HepG2 (cell line): ENCODE measurements around the gene ONECUT1. TPM values are rescaled to one million over a fixed set of nuclear protein-coding genes. Genes with fewer than 3 reads are reported as not detected.

ENCODE experiments used
- ARID4A ChIP-seq: sonication (generic); formaldehyde crosslinking; IDR thresholded peaks from 2 replicates; pipeline ENCODE4 v1.5.0; 2020; ENCODE audit warnings: mild to moderate bottlenecking, missing genetic modification reagents, borderline replicate concordance
- CEBPZ ChIP-seq: IDR thresholded peaks from 2 replicates; pipeline ENCODE4 v1.6.1; 2012; ENCODE audit warnings: low read length, improper control_type of control experiment
- CSRNP1 ChIP-seq: sonication (generic); formaldehyde crosslinking; IDR thresholded peaks from 2 replicates; pipeline ENCODE4 v1.8.1; 2023; ENCODE audit warnings: mild to moderate bottlenecking, missing genetic modification reagents
- GPBP1L1 ChIP-seq: sonication (generic); formaldehyde crosslinking; IDR thresholded peaks from 2 replicates; pipeline ENCODE4 v1.5.0; 2020; ENCODE audit warnings: mild to moderate bottlenecking, missing genetic modification reagents
- MED1 ChIP-seq: sonication (generic); formaldehyde crosslinking; IDR thresholded peaks from 2 replicates; pipeline ENCODE4 v1.4.0; 2020; ENCODE audit warnings: missing genetic modification reagents
- NCOA2 ChIP-seq: sonication (generic); formaldehyde crosslinking; IDR thresholded peaks from 2 replicates; pipeline ENCODE4 v1.8.0; 2022; ENCODE audit warnings: inconsistent platforms
- NFRKB ChIP-seq: fragments of 450-650 bp; IDR thresholded peaks from 2 replicates; pipeline ENCODE4 v1.6.1; 2017
- POLR2A ChIP-seq, 2 experiments: IDR thresholded peaks; 2 replicates each; pipeline ENCODE4 v1.6.1; 2011; ENCODE audit warnings: low read depth in 2 of 2, low read length in 2 of 2, mild to moderate bottlenecking in 1 of 2, moderate library complexity in 1 of 2; ENCODE audit not compliant: insufficient read depth in 1 of 2
- RBAK ChIP-seq: sonication (generic); formaldehyde crosslinking; IDR thresholded peaks from 2 replicates; pipeline ENCODE4 v1.5.1; 2020; ENCODE audit warnings: mild to moderate bottlenecking, missing genetic modification reagents
- RORA ChIP-seq: sonication (generic); formaldehyde crosslinking; IDR thresholded peaks from 2 replicates; pipeline ENCODE4 v1.5.0; 2020; ENCODE audit warnings: mild to moderate bottlenecking, missing genetic modification reagents, moderate library complexity
- SIN3B ChIP-seq: fragments of 150-350 bp; IDR thresholded peaks from 2 replicates; pipeline ENCODE4 v1.6.1; 2014; ENCODE audit warnings: low read length
- SMAD3 ChIP-seq: sonication (generic); formaldehyde crosslinking; IDR thresholded peaks from 2 replicates; pipeline ENCODE4 v1.4.0; 2020; ENCODE audit warnings: missing genetic modification reagents
- SMAD9 ChIP-seq: sonication (generic); formaldehyde crosslinking; IDR thresholded peaks from 2 replicates; pipeline ENCODE4 v1.5.1; 2020; ENCODE audit warnings: mild to moderate bottlenecking, missing genetic modification reagents
- SNAPC5 ChIP-seq: sonication (generic); formaldehyde crosslinking; IDR thresholded peaks from 2 replicates; pipeline ENCODE4 v1.8.1; 2023; ENCODE audit warnings: mild to moderate bottlenecking, missing genetic modification reagents, borderline replicate concordance
- ZNF207 ChIP-seq: fragments of 450-650 bp; IDR thresholded peaks from 2 replicates; pipeline ENCODE4 v1.6.1; 2016; ENCODE audit warnings: antibody characterized with exemption, borderline replicate concordance
- ZNF383 ChIP-seq: sonication (generic); formaldehyde crosslinking; IDR thresholded peaks from 2 replicates; pipeline ENCODE4 v1.4.0; 2020; ENCODE audit warnings: missing genetic modification reagents, mild to moderate bottlenecking, borderline replicate concordance
- ZNF451 ChIP-seq: sonication (generic); formaldehyde crosslinking; IDR thresholded peaks from 2 replicates; pipeline ENCODE4 v1.5.0; 2020; ENCODE audit warnings: mild to moderate bottlenecking, missing genetic modification reagents
- ZNF710 ChIP-seq: sonication (generic); formaldehyde crosslinking; IDR thresholded peaks from 2 replicates; pipeline ENCODE4 v1.5.0; 2020; ENCODE audit warnings: mild to moderate bottlenecking, missing genetic modification reagents, borderline replicate concordance
- polyA plus RNA-seq, 8 experiments: library from polyadenylated mRNA; depleted of rRNA in 3 of 8; stranded (reverse) in 7 of 8; unstranded in 1 of 8; fragments of >200 nt; fragmentation: Illumina TruSeq in 4 of 8; extraction: Trizol in 4 of 8; gene quantifications; 2 replicates each; pipeline versions ENCODE4 v1.2.1 to v1.2.3, GENCODE V29; 2011 to 2016; ENCODE audit warnings: low read depth in 4 of 8, missing spikeins in 1 of 8, mixed read lengths in 1 of 8; ENCODE audit not compliant: insufficient read depth in 1 of 8
- total RNA-seq, 5 experiments: library from RNA; depleted of rRNA; stranded (reverse); fragments of >200 nt; fragmentation: Illumina TruSeq; extraction: Trizol; gene quantifications; 2 replicates each; pipeline ENCODE4 v1.2.3, GENCODE V29; 2016; ENCODE audit warnings: low read depth in 1 of 5

ONECUT1 gene
- total and polyA plus RNA-seq, 2 of the 13 experiments (the other 11 are each of a cell fraction or from before 2014, with no cell fraction given): 3.5 to 9.1 TPM

- peak; percentile 18; the same call in 1 of the 2 replicates for TF ChIP-seq ARID4A (CRISPR knock-in tag)
- no peak for TF ChIP-seq NCOA2 (CRISPR knock-in tag)
- no peak for TF ChIP-seq ZNF710
- no peak for TF ChIP-seq ZNF451 (CRISPR knock-in tag)
- TF ChIP-seq SMAD3 (CRISPR knock-in tag): 0 out of 2 replicates have a peak, but pooled peaks have one; percentile 12
- TF ChIP-seq GPBP1L1 (CRISPR knock-in tag): no peak
- peak; percentile 88; the same call in 1 of the 2 replicates for TF ChIP-seq SMAD9 (CRISPR knock-in tag)
- no peak for TF ChIP-seq SIN3B
- TF ChIP-seq ZNF207: no peak
- TF ChIP-seq RORA: no peak
- TF ChIP-seq MED1 (CRISPR knock-in tag): no peak
- TF ChIP-seq ZNF383 (CRISPR knock-in tag): no peak
- TF ChIP-seq RBAK (CRISPR knock-in tag): no peak
- no peak for TF ChIP-seq NFRKB
- TF ChIP-seq CEBPZ: no peak
- TF ChIP-seq SNAPC5 (CRISPR knock-in tag): no peak
- TF ChIP-seq CSRNP1: peak; percentile 53; the same call in 1 of the 2 replicates
- TF ChIP-seq POLR2A (IDR thresholded peaks at IDR 0.05; ENCODE audit: insufficient read depth in 1 of 2, low read depth in 2 of 2, low read length in 2 of 2): no peak
Observed at GRCh38 chr15:52790169-52790708, at the start of gene ONECUT1 (continued).
